ENCODE measurements around the gene EMD.
"Not testable (repeated sequence)": the region's sequence is repeated elsewhere in the genome, so short reads cannot be mapped to it uniquely, and the experiment has no call there.

The EMD gene

DNA sequence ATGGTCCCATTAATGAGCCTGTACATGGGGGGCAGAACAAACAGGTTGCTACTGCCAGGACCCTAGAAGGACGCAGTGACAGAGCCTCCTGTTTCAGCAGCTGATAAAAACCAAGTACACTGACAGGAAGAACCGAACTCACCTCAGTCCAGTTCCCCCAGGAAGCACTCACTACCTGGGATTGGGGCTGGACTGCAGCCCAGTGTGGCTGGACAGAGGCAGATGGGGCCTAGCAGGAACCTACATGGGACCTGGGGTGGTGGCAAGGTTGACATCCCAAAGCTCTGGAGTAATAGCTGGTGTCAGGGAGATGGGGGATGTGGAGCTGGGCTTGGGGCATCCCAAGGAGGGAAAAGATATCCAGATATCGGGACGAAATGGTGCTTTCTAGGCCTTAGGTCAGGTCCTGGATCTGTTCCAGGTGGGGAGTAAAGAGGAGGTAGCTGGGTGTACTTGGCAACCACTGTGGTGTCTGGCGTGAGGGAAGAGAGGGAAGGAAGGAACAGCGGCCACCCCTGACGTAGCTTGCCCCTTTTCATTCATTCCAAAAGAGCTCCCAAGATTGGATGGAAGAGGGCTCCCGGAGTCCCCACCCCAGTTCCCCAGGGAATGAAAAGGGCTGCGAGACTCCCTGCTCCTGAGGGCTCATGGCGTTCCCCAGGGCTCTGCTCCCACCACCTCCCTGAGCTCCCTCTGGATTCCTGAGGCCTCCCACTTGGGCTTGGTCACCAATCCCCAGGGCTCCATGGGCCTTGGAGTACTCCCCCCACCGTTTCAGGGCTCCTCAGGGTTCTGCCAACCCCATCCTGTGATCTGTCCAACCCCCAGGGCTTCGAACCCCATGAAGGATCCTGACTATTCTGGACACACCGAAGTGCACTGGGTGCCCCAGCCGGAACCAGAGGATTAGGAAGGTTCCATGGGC lies 4.5 kb downstream of the EMD start:
- TF ChIP-seq, protein P1, sequence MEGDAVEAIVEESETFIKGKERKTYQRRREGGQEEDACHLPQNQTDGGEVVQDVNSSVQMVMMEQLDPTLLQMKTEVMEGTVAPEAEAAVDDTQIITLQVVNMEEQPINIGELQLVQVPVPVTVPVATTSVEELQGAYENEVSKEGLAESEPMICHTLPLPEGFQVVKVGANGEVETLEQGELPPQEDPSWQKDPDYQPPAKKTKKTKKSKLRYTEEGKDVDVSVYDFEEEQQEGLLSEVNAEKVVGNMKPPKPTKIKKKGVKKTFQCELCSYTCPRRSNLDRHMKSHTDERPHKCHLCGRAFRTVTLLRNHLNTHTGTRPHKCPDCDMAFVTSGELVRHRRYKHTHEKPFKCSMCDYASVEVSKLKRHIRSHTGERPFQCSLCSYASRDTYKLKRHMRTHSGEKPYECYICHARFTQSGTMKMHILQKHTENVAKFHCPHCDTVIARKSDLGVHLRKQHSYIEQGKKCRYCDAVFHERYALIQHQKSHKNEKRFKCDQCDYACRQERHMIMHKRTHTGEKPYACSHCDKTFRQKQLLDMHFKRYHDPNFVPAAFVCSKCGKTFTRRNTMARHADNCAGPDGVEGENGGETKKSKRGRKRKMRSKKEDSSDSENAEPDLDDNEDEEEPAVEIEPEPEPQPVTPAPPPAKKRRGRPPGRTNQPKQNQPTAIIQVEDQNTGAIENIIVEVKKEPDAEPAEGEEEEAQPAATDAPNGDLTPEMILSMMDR (IDR thresholded peaks at IDR 0.05; ENCODE audit: low read depth, low read length) = no peak
- peak in 1 of 2 donors; percentile 33 for DNase-seq (ENCODE audit: low read depth in 2 of 2)
- no peak overlapping the region for H3K4me3 ChIP-seq (replicated peaks in 1 of 2; ENCODE audit: low read depth in 2 of 2, low read length in 2 of 2)

DNA sequence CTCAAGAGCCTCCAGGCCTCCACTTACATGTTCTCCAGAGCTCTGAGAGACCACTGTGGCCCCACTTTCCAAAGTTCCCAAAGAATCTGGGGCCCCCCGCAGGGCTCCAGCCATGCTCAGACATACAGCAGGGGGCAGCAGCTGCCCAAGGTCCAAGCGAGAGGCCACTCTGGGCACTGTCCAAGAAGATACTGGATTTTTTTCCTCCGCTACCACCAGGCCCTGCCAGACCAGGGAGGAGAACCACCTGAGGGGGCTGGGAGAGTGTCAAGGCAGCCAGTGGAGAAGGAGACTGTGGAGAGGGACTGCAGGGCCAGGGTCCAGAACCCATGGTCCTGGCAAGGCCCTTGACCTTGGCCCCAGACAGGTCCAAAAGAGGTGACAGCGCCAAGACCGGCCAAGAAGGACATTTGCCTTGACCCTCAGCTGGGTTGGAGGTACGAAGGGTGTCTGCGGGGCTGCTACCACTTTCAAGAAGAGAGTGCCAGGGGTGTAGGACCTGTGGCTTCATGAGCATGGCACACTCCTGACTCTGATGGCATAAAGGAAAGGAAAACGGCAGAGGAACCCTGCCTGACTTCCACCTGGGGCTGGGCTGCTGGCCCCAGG lies 5.3 kb downstream of the EMD start:
- H3K4me3 ChIP-seq (replicated peaks in 1 of 2; ENCODE audit: low read depth in 2 of 2, low read length in 2 of 2) = no peak overlapping the region
- peak in 1 of 2 donors; percentile 43 for DNase-seq (ENCODE audit: low read depth in 2 of 2)

DNA sequence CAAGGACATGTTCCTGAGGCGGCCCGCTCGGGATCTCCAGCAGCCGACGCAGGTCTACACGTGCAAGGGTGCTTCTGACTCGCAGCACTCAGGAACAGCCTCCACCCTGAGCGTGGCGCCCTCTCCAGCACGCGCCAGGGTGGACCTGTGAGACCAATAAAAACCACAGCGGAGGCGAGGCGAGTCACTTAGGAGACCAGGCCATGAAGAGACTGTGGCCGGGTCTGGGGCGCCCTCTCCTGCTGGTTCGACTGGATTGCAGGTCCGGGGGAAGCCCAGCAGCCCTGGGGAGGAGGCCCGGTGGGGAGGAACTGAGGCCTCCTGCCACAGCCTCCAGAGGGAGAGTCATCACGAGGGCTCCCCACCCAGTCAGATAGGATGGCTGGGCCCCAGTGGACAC lies 9.0 kb downstream of the EMD start:
- not testable (repeated sequence) for DNase-seq (ENCODE audit: low read depth in 2 of 2); H3K4me3 ChIP-seq (replicated peaks in 1 of 2; ENCODE audit: low read depth in 2 of 2, low read length in 2 of 2)

More for the DNA sequence above, 5.3 kb downstream of the EMD start:
- TF ChIP-seq, protein P1 (IDR thresholded peaks at IDR 0.05; ENCODE audit: low read depth, low read length) = peak; percentile 42

DNA sequence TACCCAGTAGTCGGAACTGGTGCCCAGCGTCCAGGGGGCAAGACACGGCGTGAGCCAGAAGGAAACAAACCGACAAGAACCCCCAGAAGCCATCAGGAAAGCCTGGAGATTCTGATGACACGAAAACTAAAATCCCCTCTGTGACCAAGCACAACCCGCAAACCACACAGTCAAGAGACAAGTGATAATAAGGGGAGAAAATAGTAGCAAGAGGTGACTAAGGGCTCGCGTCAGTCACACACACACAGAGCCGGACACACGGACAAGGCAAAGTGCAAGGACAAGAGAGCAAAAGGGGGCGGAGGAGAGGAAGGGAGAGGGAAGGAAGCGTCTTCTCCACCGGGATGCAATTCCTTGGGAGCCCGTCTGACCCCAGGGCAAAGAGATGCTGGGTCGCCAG lies 9.6 kb downstream of the EMD start:
- not testable (repeated sequence) for H3K4me3 ChIP-seq (replicated peaks in 1 of 2; ENCODE audit: low read depth in 2 of 2, low read length in 2 of 2); DNase-seq (ENCODE audit: low read depth in 2 of 2)

DNA sequence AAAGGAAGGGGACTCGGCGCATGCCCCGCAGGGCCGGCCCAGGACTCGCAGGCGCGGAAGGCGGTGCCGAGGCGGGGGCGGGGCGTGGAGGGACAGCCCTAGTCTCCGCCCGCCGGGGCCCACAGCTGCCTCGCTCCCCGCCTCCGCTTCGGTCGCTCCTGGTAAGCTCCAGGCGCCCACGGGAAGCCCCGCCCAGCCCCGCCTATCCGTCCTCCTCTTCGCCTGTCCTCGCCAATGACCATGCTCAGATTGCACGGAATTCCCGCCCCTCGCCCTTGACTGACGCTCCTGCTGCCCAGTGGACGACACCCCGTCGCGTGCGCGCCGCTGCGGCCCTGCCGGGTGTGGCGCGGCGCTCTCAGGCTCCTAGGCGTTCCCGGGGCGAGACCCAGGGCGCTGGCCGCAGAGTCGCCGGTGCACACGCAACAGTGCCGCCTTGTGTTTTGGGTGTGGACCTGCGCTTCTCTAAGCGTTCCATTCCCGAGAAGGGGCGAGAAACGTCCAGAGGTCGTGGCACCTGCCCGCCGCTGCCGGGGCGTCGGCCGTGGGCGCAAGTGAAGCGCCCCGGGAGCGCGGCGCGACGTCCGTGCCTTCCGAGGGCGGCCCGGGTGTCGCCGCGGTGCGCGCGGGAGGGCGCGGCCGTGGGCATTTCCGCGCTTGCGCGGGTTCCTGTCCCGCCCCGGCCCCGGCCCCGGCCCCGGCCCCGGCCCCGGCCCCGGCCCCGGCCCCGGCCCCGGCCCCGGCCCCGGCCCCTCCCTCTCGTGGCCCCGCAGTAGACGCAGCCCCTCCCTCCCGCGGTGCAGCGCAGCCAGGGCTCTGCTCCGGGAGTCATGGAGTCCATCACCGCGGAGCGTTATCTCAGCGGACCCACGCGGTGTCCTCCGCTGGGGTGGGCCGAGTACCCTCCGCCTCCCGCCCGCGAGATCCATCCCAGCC lies 11.0 kb downstream of the EMD start:
- peak overlapping the region in 1 of 2 donors; percentile 30 for H3K4me3 ChIP-seq (replicated peaks in 1 of 2; ENCODE audit: low read depth in 2 of 2, low read length in 2 of 2)
- DNase-seq (ENCODE audit: low read depth in 2 of 2) = not testable (repeated sequence)

DNA sequence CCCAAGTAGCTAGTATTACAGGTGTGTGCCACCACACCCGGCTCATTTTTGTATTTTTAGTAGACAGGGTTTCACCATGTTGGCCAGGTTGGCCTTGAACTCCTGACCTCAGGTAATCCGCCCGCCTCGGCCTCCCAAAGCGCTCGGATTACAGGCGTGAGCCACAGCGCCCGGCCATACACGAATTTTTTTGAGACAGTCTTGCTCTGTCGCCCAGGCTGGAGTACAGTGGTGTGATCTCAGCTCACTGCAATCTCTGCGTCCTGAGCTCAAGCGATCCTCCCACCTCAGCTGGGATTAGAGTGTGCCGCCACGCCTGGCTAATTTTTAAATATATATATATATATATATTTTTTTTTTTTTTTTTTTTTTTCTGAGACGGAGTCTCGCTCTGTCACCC lies 17.3 kb downstream of the EMD start:
- H3K4me3 ChIP-seq (replicated peaks in 1 of 2; ENCODE audit: low read depth in 2 of 2, low read length in 2 of 2); DNase-seq (ENCODE audit: low read depth in 2 of 2): not testable (repeated sequence)

DNA sequence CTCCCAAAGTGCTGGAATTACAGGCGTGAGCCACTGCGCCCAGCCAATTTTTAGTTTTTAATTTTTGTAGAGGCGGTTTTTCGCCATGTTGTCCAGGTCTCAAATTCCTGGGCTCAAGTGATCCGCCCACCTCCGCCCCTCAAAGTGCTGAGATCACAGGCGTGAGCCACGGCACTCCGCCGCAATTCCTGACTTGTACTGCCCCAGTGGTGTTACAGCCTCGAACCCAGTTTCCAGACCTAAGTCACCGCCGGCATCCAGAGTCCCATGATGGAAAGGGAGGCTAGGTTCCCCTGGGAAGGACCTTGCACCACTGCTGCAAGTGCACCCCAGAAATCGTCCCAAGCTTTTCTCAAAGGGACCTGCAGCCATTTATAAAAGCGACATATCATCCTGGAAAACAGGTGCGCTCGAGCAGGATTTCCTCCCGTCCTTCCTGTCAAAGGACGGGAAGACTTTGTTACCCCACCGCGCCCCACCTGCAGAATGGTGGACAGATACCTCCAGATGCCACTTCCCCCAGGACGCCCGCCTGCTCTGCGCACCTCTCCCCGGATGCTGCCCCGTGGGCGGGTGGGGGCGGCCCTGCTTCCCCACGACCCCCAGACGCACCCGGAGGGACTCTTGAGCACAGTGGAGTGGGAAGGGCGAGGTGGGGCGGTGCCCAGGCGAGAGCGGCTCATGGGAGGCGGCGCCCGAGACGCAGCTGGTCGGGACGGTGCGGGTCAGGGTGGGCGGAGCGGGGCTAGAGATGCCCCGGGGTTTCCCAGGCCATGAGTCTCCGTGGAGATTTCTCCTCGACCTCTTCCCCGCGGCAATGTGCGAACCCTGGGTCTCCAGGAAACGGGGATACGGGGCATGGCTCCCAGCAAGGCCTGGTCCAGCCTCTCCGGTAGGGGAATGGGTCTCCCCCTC lies 18.1 kb downstream of the EMD start:
- peak; percentile 65 to 71 for DNase-seq (ENCODE audit: low read depth in 2 of 2)
- TF ChIP-seq, protein P1 (IDR thresholded peaks at IDR 0.05; ENCODE audit: low read depth, low read length) = no peak
- H3K4me3 ChIP-seq (replicated peaks in 1 of 2; ENCODE audit: low read depth in 2 of 2, low read length in 2 of 2) = peak overlapping the region; percentile 61 to 71
